Left lung (tissue), 10 donors: Measurements from ENCODE around the gene SLC16A6. TPM values are rescaled to one million over a fixed set of nuclear protein-coding genes. Genes with fewer than 3 reads are reported as not detected.

Source experiments
- ATAC-seq: fragments of 200-7000 bp; cut with Tn5 transposase; one replicate; pipeline ENCODE4 v1.9.1; 2020; ENCODE audit warnings: moderate library complexity
- DNase-seq, 4 donors: peaks; one replicate each; pipeline ENCODE4 v3.0.0-alpha.2; 2013 to 2020
- H3K27ac ChIP-seq, 2 donors: fragments of 200-600 bp; sonication (generic) in 1 of 2; one replicate each; pipeline versions ENCODE4 v1.5.0 to v1.8.0; 2020 to 2021
- H3K27me3 ChIP-seq, 2 donors: fragments of 200-600 bp; sonication (generic) in 1 of 2; one replicate each; pipeline versions ENCODE4 v1.5.0 to v1.8.0; 2020 to 2021
- H3K36me3 ChIP-seq, 2 donors: fragments of 200-600 bp; sonication (generic) in 1 of 2; one replicate each; pipeline versions ENCODE4 v1.5.0 to v1.8.0; 2020 to 2021
- H3K4me1 ChIP-seq, 2 donors: fragments of 200-600 bp; one replicate each; pipeline ENCODE4 v1.8.0; 2021
- H3K4me3 ChIP-seq, 2 donors: fragments of 200-600 bp; sonication (generic) in 1 of 2; one replicate each; pipeline versions ENCODE4 v1.5.0 to v1.8.0; 2020 to 2021; ENCODE audit warnings: mild to moderate bottlenecking in 1 of 2
- H3K9me3 ChIP-seq, 2 donors: fragments of 200-600 bp; sonication (generic) in 1 of 2; one replicate each; pipeline versions ENCODE4 v1.5.0 to v1.8.0; 2020 to 2021
- intact Hi-C, 2 donors: fragments of 100-400 bp; cut with DNase I; formaldehyde crosslinking; loops; one replicate each; pipeline versions ENCODE4 v1.11.2 to v1.14.2; 2022
- polyA plus RNA-seq, 6 donors: library from polyadenylated mRNA; unstranded; fragments of 120-200 nt; gene quantifications; one replicate each; pipeline ENCODE4 v1.2.1, GENCODE V29; 2013; ENCODE audit not compliant: insufficient read length in 6 of 6
- total RNA-seq, 2 donors: library from RNA; stranded (reverse); fragmentation: NEBNext Ultra II Directional; extraction: Animal tissue kit (Norgen Biotek cat#: 25700); gene quantifications; one replicate each; pipeline ENCODE4 v1.2.1, GENCODE V29; 2021
- TF ChIP-seq, protein P1 (sequence below), 2 donors: fragments of 200-600 bp; sonication (generic) in 1 of 2; IDR thresholded peaks; one replicate each; pipeline versions ENCODE4 v1.5.0 to v1.8.0; 2021; ENCODE audit warnings: antibody characterized with exemption in 2 of 2
- donor health status: DM: no; HTN: yes; CAD: no.
- donor health status: DM: no; HTN: no; CAD: no.

SLC16A6 gene
- total and polyA plus RNA-seq, 8 donors: 0.47 to 10.5 (median 0.87) TPM

DNA sequence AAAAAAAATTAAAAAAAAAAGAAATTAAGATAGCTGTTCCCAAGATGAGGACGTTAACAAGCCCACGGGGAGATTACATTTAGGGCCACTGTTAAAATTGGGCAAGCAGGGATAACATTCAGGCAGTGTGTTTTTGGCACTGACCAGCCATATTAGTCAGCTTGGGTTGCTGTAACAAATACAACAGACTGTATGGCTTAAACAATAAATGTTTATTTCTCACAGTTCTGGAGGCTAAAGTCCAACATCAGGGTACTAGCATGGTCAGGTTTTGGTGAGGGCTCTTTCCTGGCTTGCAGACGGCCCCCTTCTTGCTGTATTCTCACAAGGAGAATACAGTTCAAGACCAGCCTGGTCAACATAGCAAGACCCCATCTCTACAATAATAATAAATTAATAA is 31.7 kb upstream of the SLC16A6 start:
- H3K4me1 ChIP-seq: peaks cover 0 to 21% of the 10 kb centered on the region in 2 donors
- H3K9me3 ChIP-seq: no peaks in the 10 kb centered on the region
- intact Hi-C loops: no loop called here
- H3K36me3 ChIP-seq: no peaks in the 10 kb centered on the region
- H3K4me3 ChIP-seq: no peak overlapping the region
- DNase-seq (no peak), ATAC-seq (no peak)
- H3K27me3 ChIP-seq: no peaks in the 10 kb centered on the region
- TF ChIP-seq, protein P1, sequence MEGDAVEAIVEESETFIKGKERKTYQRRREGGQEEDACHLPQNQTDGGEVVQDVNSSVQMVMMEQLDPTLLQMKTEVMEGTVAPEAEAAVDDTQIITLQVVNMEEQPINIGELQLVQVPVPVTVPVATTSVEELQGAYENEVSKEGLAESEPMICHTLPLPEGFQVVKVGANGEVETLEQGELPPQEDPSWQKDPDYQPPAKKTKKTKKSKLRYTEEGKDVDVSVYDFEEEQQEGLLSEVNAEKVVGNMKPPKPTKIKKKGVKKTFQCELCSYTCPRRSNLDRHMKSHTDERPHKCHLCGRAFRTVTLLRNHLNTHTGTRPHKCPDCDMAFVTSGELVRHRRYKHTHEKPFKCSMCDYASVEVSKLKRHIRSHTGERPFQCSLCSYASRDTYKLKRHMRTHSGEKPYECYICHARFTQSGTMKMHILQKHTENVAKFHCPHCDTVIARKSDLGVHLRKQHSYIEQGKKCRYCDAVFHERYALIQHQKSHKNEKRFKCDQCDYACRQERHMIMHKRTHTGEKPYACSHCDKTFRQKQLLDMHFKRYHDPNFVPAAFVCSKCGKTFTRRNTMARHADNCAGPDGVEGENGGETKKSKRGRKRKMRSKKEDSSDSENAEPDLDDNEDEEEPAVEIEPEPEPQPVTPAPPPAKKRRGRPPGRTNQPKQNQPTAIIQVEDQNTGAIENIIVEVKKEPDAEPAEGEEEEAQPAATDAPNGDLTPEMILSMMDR (IDR thresholded peaks at IDR 0.05): no peak
- H3K27ac ChIP-seq: no peak overlapping the region

GRCh38 chr17:68321556-68321954 is 30.6 kb upstream of the SLC16A6 start:
- H3K36me3 ChIP-seq: no peaks in the 10 kb centered on the region
- DNase-seq (no peak), ATAC-seq (no peak)
- no peak overlapping the region for H3K4me3 ChIP-seq
- H3K9me3 ChIP-seq: no peaks in the 10 kb centered on the region
- H3K27ac ChIP-seq: no peak overlapping the region
- peaks cover 0 to 21% of the 10 kb centered on the region in 2 donors for H3K4me1 ChIP-seq
- intact Hi-C loops: no loop called here
- H3K27me3 ChIP-seq: no peaks in the 10 kb centered on the region
- TF ChIP-seq, protein P1 (IDR thresholded peaks at IDR 0.05): no peak

GRCh38 chr17:68320943-68321555 is 30.1 kb upstream of the SLC16A6 start:
- ATAC-seq: no peak
- intact Hi-C loops: no loop called here
- Histone ChIP-seq H3K9me3 (no peaks in the 10 kb centered on the region), H3K4me1 (peaks cover 0 to 21% of the 10 kb centered on the region in 2 donors), H3K27ac (no peak overlapping the region), H3K27me3 (no peaks in the 10 kb centered on the region), H3K36me3 (no peaks in the 10 kb centered on the region), H3K4me3 (no peak overlapping the region)
- no peak for DNase-seq
- TF ChIP-seq, protein P1 (IDR thresholded peaks at IDR 0.05): no peak

DNA sequence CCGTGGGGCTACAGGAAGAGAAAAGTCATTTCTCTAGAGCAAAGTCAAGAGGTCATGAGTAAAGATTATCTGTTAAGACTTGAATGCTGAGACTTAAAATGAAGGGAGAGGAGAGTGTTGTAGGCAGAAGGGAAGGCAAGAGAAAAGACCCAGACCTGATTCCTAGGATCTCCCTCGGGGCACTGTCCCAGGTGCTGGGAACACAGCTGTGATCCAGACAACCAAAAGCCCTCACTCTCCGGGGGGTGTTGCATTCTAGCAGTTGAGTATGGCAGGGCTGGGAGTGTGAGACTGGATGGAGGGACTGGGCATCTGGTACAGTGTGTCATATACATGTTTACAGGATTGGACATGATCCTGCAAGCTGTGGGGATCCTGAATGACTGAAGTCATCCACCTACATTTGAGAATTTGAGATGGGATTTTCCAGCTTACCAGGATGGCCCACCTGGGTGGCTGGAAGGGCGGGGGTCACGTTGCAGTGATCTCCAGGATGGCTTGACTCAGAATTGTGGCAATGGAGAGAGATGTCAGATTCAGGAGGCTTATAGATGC is 29.5 kb upstream of the SLC16A6 start:
- Histone ChIP-seq H3K9me3 (no peaks in the 10 kb centered on the region), H3K4me3 (no peak overlapping the region), H3K27ac (no peak overlapping the region), H3K27me3 (no peaks in the 10 kb centered on the region), H3K36me3 (no peaks in the 10 kb centered on the region), H3K4me1 (peaks cover 0 to 28% of the 10 kb centered on the region in 2 donors)
- no peak for DNase-seq
- TF ChIP-seq, protein P1 (IDR thresholded peaks at IDR 0.05): no peak
- intact Hi-C loops: no loop called here
- no peak for ATAC-seq

DNA sequence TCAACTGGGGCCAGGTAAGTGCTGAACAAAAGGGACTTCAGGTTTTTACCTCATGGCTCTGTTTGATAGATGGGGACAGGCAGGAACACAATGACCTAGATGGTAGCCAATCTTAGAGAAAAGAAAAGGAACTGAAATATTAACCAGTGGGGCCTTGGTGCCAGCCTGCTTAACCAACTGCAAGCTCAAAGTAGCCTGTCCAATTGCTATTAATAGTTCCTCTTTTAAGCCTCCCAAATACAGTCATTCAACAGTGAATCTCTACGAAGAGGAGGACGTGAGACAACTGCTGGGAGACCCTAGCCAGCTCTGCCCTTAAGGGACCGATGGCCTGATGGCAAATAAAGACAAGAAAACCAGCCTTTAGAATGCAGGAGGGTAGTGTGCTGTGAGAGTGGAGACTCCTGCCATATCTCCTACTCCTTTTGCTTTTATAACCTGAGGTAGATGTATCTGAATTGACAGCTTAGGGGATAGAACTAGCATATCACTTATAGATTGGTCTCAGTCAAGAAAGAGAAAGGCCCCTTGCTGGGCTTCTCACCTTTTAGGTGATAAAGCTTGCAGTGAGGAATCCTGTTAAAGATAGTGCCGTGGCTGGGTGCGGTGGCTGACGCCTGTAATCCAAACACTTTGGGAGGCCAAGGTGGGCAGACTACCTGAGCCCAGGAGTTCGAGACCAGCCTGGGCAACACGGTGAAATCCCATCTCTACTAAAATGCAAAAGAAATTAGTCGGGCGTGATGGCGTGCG is 28.7 kb upstream of the SLC16A6 start:
- intact Hi-C loops: no loop called here
- TF ChIP-seq, protein P1 (IDR thresholded peaks at IDR 0.05): no peak
- Histone ChIP-seq H3K9me3 (no peaks in the 10 kb centered on the region), H3K27ac (peak overlapping the region in 1 of 2 donors; percentile 20), H3K27me3 (no peaks in the 10 kb centered on the region), H3K36me3 (no peaks in the 10 kb centered on the region), H3K4me1 (peaks cover 0 to 36% of the 10 kb centered on the region in 2 donors), H3K4me3 (no peak overlapping the region)
- DNase-seq (no peak), ATAC-seq (peak; percentile 41)
